Measurements from ENCODE around the gene PEX16.

The PEX16 gene

GRCh38 chr11:45864041-45864440, 53.6 kb downstream of the PEX16 start:
- no peak for DNase-seq (ENCODE audit: low spot score)
- TF ChIP-seq CTCF (IDR thresholded peaks at IDR 0.05; ENCODE audit: extremely low read depth, missing control alignments) = no peak

DNA sequence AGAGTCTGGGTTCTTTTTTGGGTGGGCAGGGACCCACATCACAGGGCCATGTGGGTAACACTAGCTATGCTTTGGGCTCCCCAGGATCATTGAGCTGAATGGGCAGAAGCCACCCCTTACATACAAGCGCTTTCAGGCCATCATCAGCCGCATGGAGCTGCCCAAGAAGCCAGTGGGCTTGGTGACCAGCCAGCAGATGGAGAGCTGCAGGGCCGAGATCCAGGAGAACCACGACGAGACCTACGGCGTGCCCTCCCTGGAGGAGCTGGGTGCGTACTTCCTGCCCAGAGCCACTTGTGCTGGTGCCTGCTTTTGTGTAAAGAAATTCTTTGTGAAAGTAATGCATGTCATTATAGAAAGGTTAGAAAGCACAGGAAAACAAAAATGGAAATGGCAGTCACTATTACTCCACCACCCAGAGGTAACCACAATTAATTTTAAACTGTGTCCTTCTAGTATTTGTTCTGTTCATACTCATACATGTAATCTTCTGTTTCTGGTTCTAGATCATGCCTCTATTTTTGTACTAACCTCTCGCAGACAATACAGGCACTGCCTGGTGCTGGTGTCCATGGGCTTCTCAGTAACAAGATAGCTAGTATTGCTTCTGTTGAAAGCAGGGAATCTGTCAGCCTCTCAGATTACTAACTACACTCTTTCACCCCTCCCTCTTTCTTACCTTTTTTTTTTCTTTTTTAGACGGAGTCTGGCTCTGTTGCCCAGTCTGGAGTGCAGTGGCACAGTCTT, 56.7 kb downstream of the PEX16 start:
- no peak for TF ChIP-seq CTCF (IDR thresholded peaks at IDR 0.05; ENCODE audit: extremely low read depth, missing control alignments)
- DNase-seq (ENCODE audit: low spot score) = no peak

DNA sequence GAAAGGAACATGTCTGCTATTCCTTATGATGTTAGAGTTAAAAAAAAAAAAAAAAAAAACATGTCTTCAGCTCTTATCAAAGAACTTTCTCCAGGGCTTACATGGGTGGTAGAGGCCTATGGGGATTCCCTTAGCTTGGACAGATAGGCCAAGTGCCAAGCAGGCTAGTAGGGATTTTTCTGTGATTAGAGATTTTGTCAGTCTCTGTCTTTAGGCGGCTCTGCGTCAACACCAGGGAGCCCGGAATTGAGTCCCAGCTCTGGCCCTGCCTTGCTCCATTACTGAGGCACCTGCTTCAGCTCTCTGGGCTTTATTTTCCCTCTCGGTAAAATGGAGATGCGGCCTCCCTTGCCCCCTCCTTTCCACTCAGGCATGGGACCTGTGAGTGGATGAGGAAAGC, 57.3 kb downstream of the PEX16 start:
- TF ChIP-seq CTCF (IDR thresholded peaks at IDR 0.05; ENCODE audit: extremely low read depth, missing control alignments) = no peak
- DNase-seq (ENCODE audit: low spot score) = no peak
